GM12891 (cell line): Measurements from ENCODE around the gene SSBP4.

Experiments
- POLR2A ChIP-seq: IDR thresholded peaks from 2 replicates; pipeline ENCODE4 v1.6.1; 2011; ENCODE audit warnings: low read depth, low read length, control low read depth
- POLR2AphosphoS5 ChIP-seq: IDR thresholded peaks from 2 replicates; pipeline ENCODE4 v1.6.1; 2011; ENCODE audit warnings: low read depth, low read length, control low read depth
- POU2F2 ChIP-seq: IDR thresholded peaks from 2 replicates; pipeline ENCODE4 v1.6.1; 2011; ENCODE audit warnings: low read depth, mild to moderate bottlenecking, control low read depth, low read length, moderate library complexity
- SPI1 ChIP-seq: IDR thresholded peaks from 2 replicates; pipeline ENCODE4 v1.6.1; 2011; ENCODE audit warnings: low read depth, low read length, control low read depth
- TAF1 ChIP-seq: IDR thresholded peaks from 2 replicates; pipeline ENCODE4 v1.6.1; 2011; ENCODE audit warnings: low read depth, low read length, control low read depth

- no peak for TF ChIP-seq TAF1
- TF ChIP-seq SPI1, result no peak
- no peak for TF ChIP-seq POLR2AphosphoS5
- no peak for TF ChIP-seq POLR2A
- no peak for TF ChIP-seq POU2F2
Observed at GRCh38 chr19:18466354-18466753, 47.2 kb downstream of the SSBP4 start.
